Measurements from ENCODE around the gene SCUBE2. TPM values are rescaled to one million over a fixed set of nuclear protein-coding genes. Genes with fewer than 3 reads are reported as not detected.

The SCUBE2 gene
- total RNA-seq, 1 experiment from 2014 or later: 1.9 TPM

DNA sequence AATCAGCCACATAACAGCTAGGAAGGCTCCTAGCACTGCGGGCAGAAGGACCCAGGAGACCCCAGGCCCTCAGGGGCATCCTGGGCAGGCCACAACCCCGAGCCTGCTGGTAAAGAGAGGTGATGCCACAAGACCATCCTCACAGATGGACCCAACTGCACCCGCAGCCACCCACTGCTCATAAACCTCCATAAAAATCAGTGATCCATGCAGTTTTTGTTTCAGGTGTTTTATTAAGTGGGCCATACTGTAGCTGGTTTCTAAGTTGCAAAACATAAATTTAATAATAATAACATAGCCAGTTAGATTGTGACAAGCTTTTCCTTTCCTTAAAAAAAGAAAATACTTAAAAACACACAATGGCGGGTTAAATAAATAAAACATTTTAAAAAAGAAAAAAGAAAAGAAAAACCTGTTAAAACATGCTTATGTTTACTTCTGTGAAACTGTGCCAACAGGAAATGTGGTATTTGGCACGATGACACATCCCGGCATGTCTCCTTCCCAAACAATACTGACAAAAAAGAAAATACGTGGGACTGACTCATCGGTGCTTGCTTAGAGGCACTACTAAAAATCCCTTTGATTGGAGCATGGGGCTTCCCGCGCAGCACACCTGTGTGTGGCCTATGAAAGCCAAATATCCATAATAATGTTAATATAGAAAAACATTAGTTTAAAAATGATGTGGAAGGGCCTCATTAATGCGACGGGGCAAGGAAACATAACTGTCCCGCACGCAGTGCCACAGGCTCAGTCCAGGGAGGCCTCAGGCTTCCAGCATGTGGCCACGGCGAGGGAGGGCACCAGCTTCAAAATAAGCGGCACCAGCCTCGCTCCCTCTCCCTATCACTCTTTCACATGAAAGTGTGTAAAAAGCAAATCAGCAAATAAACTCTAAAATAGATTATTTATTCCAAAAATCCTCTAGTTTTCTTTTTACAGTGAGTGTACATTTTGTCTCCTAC lies 47.5 kb upstream of the SCUBE2 start:
- no peaks in the 10 kb centered on the region for H3K27me3 Mint-ChIP-seq (ENCODE audit: low read depth)
- no peaks in the 10 kb centered on the region for H3K9me3 Mint-ChIP-seq
- ChIA-PET POLR2A (interaction anchor here (0.7 to 1.4 kb wide), 2 partner anchors 91 to 205 kb away, joined by 3 read pairs; no protein-coding TSS in a partner anchor), CTCF (interaction anchor here (0.9 to 2.4 kb wide), 29 partner anchors 8 to 749 kb away, joined by 3 to 88 read pairs (median 6); partner anchors contain the start of genes C11orf16 and NRIP3)
- no peak overlapping the region for H3K27ac Mint-ChIP-seq
- ATAC-seq (no peak), DNase-seq (ENCODE audit: low spot score) (no peak)
- no peak overlapping the region for H3K4me3 Mint-ChIP-seq
- peaks cover 36% of the 10 kb centered on the region for H3K36me3 Mint-ChIP-seq
- H3K4me1 Mint-ChIP-seq: peaks cover 14% of the 10 kb centered on the region
- TF ChIP-seq GRHL2 (CRISPR knock-in tag; IDR thresholded peaks at IDR 0.05; ENCODE audit: insufficient replicate concordance, severe bottlenecking) (no peak), TCF7 (CRISPR knock-in tag; IDR thresholded peaks at IDR 0.05; ENCODE audit: low read depth) (no peak)
- TF ChIP-seq, protein P1, sequence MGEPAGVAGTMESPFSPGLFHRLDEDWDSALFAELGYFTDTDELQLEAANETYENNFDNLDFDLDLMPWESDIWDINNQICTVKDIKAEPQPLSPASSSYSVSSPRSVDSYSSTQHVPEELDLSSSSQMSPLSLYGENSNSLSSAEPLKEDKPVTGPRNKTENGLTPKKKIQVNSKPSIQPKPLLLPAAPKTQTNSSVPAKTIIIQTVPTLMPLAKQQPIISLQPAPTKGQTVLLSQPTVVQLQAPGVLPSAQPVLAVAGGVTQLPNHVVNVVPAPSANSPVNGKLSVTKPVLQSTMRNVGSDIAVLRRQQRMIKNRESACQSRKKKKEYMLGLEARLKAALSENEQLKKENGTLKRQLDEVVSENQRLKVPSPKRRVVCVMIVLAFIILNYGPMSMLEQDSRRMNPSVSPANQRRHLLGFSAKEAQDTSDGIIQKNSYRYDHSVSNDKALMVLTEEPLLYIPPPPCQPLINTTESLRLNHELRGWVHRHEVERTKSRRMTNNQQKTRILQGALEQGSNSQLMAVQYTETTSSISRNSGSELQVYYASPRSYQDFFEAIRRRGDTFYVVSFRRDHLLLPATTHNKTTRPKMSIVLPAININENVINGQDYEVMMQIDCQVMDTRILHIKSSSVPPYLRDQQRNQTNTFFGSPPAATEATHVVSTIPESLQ (CRISPR knock-in tag; IDR thresholded peaks at IDR 0.05): no peak

- Mint-ChIP-seq H3K27me3 (ENCODE audit: low read depth) (no peaks in the 10 kb centered on the region), H3K4me3 (no peak overlapping the region), H3K27ac (peak overlapping the region; percentile 73), H3K36me3 (peaks cover 32% of the 10 kb centered on the region), H3K9me3 (no peaks in the 10 kb centered on the region), H3K4me1 (peaks cover 14% of the 10 kb centered on the region)
- no peak for DNase-seq (ENCODE audit: low spot score)
- peak; percentile 21 for ATAC-seq
- TF ChIP-seq MAX (CRISPR knock-in tag; IDR thresholded peaks at IDR 0.05) (no peak), USF2 (CRISPR knock-in tag; IDR thresholded peaks at IDR 0.05) (no peak), ZNF396 (CRISPR knock-in tag; IDR thresholded peaks at IDR 0.05; ENCODE audit: borderline replicate concordance) (no peak), AFF4 (CRISPR knock-in tag; IDR thresholded peaks at IDR 0.05; ENCODE audit: borderline replicate concordance) (no peak), IRF1 (CRISPR knock-in tag; IDR thresholded peaks at IDR 0.05) (no peak), ZNF263 (CRISPR knock-in tag; IDR thresholded peaks at IDR 0.05; ENCODE audit: low read depth) (no peak), ZNF671 (CRISPR knock-in tag; IDR thresholded peaks at IDR 0.05) (no peak), ZNF425 (CRISPR knock-in tag; conservative IDR thresholded peaks at IDR 0.05) (no peak), ZNF121 (CRISPR knock-in tag; IDR thresholded peaks at IDR 0.05) (no peak), EMX1 (CRISPR knock-in tag; IDR thresholded peaks at IDR 0.05) (no peak), ELF4 (CRISPR knock-in tag; IDR thresholded peaks at IDR 0.05; ENCODE audit: low read depth) (no peak), SP1 (CRISPR knock-in tag; conservative IDR thresholded peaks at IDR 0.05) (no peak), ZNF317 (CRISPR knock-in tag; IDR thresholded peaks at IDR 0.05; ENCODE audit: borderline replicate concordance, low read depth) (no peak), MYBL2 (CRISPR knock-in tag; IDR thresholded peaks at IDR 0.05) (no peak), ZNF138 (CRISPR knock-in tag; conservative IDR thresholded peaks at IDR 0.05) (no peak)
- TF ChIP-seq, protein P2, sequence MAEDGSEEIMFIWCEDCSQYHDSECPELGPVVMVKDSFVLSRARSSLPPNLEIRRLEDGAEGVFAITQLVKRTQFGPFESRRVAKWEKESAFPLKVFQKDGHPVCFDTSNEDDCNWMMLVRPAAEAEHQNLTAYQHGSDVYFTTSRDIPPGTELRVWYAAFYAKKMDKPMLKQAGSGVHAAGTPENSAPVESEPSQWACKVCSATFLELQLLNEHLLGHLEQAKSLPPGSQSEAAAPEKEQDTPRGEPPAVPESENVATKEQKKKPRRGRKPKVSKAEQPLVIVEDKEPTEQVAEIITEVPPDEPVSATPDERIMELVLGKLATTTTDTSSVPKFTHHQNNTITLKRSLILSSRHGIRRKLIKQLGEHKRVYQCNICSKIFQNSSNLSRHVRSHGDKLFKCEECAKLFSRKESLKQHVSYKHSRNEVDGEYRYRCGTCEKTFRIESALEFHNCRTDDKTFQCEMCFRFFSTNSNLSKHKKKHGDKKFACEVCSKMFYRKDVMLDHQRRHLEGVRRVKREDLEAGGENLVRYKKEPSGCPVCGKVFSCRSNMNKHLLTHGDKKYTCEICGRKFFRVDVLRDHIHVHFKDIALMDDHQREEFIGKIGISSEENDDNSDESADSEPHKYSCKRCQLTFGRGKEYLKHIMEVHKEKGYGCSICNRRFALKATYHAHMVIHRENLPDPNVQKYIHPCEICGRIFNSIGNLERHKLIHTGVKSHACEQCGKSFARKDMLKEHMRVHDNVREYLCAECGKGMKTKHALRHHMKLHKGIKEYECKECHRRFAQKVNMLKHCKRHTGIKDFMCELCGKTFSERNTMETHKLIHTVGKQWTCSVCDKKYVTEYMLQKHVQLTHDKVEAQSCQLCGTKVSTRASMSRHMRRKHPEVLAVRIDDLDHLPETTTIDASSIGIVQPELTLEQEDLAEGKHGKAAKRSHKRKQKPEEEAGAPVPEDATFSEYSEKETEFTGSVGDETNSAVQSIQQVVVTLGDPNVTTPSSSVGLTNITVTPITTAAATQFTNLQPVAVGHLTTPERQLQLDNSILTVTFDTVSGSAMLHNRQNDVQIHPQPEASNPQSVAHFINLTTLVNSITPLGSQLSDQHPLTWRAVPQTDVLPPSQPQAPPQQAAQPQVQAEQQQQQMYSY (CRISPR knock-in tag; IDR thresholded peaks at IDR 0.05): no peak
- CTCF ChIA-PET: interaction anchor here (0.6 to 2.4 kb wide), 63 partner anchors 9 to 1229 kb away, joined by 3 to 88 read pairs (median 5); partner anchors contain the start of genes ASCL3, C11orf16, NRIP3 and SCUBE2
- POLR2A ChIA-PET: interaction anchor here (0.7 to 1.4 kb wide), 3 partner anchors 46 to 204 kb away, joined by 3 to 6 read pairs (median 3); no protein-coding TSS in a partner anchor
Observed at GRCh38 chr11:9138133-9138453, 46.7 kb upstream of the SCUBE2 start.

All from WTC11 (cell line).